Endothelial cell of hepatic sinusoid (primary cell): ENCODE measurements around the gene SART3.

Experiments used
- in situ Hi-C: cut with HindIII; loops from 2 replicates; pipeline ENCODE4 v1.10.0; 2017; ENCODE audit warnings: low sequenced_read_pairs

SART3 gene

DNA sequence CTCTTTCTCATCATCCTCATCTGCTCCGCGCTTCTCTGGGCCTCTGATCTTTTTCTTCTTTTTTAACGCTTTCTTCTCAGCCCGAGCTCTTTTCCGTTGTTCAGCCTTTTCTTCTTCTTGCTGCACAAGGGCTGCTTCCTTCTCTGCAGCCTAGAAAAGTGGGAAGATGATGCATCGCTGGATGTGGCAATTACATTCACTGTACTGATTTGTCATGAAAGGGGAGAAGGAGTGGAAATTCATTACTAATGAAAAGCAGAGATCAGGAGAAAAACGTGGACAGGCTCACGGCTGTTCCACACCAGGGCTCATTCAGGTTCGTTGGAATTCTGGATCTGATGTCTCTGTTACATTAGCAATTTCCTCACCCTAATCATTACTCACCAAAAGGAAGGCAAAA, 30.8 kb downstream of the SART3 start:
- in situ Hi-C loops = no loop called here

- in situ Hi-C loops = no loop called here
Observed at GRCh38 chr12:108527166-108527496, 33.8 kb downstream of the SART3 start.

DNA sequence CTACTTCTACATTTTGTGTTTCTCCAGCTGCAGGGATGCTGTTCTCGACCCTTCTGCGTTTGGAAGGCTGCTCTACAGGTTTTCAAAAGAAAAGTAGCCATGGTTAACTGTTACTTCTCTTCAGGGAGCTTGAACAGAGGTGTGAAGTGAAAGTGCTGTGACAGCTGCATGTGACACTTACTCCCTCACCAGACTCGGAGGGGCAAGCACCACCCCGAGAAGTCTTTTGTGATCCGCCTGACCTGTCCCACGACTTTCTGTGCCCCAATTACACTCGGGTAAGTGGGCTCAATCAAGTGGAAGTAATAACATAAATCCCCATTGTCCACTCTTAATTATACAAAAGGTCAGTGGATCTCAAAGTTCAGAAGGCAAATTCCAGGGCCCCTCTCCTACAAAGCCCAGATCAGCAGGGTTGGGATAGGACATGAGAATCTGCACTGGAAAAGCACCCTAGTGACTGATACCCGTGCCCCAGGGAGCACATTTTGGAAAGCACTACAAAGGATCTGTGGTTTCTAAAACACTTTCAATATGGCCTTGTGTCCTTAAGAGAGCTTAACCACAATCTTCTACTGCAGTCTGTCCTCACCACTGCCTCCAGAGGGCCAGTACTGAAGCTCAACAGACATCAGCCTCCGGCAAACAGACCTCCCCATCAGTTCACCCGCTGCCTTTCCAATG, 34.3 kb downstream of the SART3 start:
- in situ Hi-C loops = no loop called here

DNA sequence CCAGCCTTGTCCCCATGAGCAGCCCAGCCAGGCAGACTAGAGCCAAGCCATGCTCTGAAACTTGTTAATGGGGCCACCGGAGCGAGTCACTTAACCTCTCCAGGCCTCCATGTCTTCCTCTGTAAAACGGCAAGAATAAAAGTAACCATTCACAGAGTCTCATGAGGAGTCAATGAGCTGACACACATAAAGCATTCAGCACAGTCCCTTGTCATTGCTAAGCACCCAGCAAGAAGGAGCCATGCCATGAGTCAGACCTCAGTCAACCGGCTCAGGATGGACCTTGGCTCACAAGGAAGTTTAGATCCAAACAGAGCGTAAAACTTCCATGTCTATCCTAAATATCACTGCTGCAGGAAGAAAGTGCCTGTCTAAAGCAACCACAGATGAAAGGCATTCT, 35.3 kb downstream of the SART3 start:
- in situ Hi-C loops = no loop called here

- in situ Hi-C loops = no loop called here
Observed at GRCh38 chr12:108523365-108523764, 37.6 kb downstream of the SART3 start.

GRCh38 chr12:108519558-108519957, 41.4 kb downstream of the SART3 start:
- in situ Hi-C loops = no loop called here

DNA sequence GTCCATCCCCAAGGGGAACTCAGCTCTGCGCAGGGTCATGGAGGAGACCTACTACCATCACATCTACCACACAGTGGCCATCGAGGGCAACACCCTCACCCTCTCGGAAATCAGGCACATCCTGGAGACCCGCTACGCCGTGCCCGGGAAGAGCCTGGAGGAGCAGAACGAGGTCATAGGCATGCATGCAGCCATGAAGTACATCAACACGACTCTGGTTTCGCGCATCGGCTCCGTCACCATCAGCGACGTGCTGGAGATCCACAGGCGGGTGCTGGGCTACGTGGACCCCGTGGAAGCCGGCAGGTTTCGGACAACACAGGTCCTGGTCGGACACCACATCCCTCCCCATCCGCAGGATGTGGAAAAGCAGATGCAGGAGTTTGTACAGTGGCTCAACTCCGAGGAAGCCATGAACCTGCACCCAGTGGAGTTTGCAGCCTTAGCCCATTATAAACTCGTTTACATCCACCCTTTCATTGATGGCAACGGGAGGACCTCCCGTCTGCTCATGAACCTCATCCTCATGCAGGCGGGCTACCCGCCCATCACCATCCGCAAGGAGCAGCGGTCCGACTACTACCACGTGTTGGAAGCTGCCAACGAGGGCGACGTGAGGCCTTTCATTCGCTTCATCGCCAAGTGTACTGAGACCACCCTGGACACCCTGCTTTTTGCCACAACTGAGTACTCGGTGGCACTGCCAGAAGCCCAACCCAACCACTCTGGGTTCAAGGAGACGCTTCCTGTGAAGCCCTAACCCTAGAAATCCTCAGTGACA, 42.1 kb downstream of the SART3 start:
- in situ Hi-C loops = no loop called here

DNA sequence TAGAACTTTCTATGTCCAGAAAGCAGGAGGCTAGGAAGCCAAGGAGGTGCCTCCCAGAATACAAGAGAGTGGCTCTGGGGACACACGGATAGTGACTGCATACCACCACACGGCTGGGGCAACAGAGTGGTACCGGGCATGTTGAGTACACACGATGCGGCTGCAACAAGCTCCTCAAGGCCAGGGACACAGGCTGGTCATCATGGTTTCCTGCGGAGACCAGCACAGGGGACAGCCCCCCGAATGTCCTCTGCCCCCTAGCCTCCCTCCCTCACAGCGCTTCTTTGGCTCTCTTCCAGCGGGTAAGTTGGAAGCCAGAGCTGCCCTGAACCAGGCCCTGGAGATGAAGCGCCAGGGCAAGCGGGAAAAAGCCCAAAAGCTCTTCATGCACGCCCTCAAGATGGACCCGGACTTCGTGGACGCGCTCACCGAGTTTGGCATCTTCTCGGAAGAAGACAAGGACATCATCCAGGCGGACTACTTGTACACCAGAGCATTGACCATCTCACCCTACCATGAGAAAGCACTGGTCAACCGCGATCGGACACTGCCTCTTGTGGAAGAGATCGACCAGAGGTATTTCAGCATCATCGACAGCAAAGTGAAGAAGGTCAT, 42.8 kb downstream of the SART3 start:
- in situ Hi-C loops = no loop called here

DNA sequence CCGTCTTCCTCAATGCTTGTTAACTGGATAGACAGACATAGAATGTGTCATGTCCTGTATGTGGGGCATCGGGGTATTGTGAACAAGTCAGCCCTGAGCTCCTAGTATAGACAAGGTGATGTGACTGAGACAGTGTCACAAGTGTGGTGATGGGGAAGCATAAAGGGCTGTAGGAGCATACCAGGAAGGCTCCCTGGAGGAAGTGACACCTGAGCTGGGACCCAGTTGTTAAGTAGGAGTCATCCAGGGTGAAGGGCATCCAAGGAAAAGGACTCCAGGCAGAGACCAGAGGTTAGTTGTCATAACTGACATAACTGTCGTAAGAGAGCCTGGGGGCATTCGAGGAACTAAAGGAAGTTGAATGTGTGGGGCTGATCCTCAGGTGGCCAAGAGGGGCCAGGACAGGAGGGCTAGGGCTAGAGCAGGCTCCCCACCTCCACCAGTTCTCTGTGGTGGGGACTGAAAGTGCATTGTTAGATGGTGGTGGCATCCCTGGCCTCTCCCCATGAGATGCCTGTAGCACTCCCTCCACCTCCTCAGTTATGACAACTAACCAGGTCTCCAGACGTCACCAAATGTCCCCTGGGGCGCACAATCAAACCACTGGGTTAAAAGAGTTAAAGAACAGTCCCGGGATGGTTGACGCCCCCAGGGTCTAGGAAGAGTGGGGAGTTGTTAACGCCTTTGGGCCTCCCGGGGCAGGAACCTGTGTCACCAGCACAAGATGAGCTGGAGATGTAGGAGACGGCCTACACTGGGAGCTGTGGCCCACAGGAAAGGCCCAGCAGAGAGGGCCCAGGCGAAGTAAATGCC, 43.5 kb downstream of the SART3 start:
- in situ Hi-C loops = no loop called here

DNA sequence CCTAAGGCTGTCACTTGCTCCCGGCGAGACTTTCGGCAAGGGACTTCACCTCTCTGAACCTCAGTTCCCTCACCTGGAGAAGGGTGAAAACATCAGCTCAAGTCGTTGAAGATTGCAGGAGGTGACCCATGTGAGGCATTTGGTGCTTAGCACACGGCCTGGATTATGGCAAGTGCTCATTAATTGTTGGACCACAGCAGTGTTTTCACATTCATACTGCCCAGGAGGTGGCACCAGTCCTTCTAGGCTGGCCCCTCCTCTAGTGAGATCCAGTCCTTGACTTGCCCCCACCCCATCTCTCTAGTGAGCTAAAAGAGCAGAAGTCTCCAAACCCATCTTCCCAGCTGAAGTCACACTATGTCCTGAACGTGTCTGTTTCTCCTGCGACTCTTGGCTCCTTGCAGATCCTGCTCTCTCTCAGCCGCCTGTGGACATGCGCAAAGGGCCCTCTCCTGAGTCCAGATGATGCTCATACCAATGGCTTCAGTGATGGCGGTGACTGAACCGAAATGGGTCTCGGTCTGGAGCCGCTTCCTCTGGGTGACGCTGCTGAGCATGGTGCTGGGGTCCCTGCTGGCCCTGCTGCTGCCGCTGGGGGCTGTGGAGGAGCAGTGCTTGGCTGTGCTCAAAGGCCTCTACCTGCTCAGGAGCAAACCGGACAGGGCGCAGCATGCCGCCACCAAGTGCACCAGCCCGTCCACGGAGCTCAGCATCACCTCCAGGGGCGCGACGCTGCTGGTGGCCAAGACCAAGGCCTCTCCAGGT, 44.3 kb downstream of the SART3 start:
- in situ Hi-C loops = no loop called here

DNA sequence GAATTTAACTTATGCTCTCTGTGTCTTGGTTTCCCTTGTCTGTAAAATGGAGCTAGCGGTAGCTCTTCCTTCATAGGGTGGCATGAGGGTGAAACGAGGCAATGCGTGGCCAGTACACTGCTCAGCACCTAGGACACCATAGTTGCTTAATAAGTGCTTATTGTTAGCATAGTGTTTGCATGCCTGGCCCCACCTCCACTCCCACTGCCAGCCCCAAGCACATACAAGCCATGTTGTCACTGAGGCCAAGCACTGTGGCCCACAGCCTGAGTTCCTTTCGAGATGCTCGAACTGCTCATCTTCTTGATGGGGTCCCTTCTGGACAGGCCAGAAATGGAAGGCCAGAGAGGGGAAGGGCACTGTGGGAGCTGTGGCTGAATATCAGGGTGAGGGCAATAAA, 45.1 kb downstream of the SART3 start:
- in situ Hi-C loops = no loop called here

DNA sequence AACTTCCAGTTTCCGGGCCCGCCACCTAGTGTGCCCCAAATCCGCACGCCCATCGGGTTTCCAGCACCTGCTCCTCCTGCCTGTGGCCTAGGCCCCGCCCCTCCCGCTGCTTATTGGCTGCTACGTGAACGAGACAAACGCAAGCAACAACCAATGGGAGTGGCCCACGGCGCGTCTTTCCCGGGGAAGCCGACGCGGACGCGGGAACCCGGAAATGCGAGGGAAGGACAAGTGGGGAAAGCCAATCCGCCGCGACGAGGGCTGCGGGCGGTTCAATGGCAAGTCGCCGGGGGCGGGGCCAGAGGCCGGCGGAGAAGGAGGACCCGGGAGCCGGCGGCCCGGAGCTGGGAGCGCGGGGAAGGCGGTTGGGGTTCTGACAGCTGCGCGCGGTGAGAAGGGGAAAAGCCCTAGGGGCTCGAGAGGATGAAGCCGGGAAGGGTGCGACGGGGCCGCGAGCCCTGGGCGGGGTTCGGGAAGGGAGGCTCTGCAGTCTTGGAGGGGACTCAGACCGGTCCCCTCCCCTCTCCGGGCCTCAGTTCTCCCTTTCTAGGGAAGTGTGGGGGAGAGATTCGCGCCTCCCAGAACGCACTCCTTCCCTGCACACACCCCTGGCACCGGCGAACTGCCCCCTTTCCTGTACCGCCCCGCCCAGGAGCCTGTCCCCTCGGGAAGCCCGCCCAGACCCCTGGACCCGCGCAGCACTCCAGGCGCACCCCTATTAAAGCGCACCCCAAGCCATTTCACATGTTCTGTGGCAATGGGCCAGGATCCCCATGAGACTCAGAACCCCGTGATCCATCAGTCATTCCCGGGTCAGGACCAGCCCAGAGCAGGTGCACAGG, 45.8 kb downstream of the SART3 start, which contains the start of gene FICD:
TSS of gene FICD (plus strand) at position 305 of the 842 bp plus-strand sequence. CDS start 1,696 bp downstream, outside the sequence.
- in situ Hi-C loops = no loop called here

DNA sequence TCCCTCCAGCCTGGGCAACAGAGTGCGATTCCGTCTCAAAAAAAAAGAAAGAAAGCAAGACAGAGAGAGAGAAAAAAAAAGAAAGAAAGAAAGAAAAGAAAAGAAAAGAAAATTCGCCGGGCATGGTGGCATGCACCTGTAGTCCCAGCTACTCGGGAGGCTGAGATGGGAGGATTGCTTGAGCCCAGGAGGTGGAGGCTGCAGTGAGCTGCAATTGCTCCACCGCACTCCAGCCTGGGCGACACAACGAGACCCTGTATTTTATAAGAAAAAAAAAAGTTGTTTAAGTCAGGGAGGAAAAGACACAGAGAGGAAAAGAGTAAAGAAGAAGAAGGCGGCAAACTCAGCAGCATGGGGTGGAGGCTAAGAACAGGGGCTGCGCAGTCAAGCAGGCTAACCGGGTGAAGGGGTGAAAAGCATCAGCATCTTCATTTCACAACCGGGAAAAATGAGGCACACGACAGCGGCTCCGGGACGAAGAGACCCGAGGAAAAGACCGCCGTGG, 46.5 kb downstream of the SART3 start:
- in situ Hi-C loops = no loop called here

GRCh38 chr12:108511633-108512540, 49.1 kb downstream of the SART3 start:
- in situ Hi-C loops = no loop called here

- in situ Hi-C loops = no loop called here
Observed at GRCh38 chr12:108510836-108511235, 50.1 kb downstream of the SART3 start.

DNA sequence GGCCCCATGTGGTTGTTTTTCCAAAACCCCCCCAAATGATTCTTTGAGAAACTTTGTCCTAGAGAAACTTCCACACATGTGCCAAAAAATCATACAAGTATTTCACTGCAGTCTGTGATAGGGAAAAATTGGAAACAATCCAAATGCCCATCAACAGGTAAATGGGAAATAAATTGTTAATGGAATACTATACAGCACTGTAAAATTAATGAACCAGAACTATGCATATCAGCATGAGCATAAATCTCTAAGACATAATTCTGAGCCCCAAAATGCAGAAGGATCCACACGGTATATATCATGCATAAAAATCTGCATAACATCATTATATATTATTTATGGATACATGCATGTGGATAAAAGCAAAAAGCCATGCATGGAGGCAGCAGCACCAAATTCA, 51.2 kb downstream of the SART3 start:
- in situ Hi-C loops = no loop called here

- in situ Hi-C loops = no loop called here
Observed at GRCh38 chr12:108507971-108508642, 52.9 kb downstream of the SART3 start.

DNA sequence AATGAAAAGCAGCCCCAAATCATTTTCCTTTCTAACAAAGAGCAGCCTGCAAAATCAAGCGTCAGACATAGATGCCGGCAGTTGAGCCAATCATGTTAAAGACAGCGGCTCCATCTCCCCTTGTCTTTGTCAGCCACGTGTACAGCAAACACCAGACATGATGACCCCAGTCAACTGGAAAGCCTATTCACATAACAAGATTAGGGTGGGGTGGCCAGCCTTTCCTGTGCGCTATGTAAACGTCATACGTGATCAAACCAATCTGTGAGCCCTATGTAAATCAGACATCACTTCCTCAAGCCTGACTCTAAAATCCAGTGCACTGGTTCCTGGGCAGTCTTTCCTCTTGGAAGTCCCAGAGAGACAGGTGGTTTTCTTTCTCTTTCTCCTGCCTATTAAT, 55.8 kb downstream of the SART3 start:
- in situ Hi-C loops = no loop called here
